ENCODE data around the gene CUEDC1. TPM values are rescaled to one million over a fixed set of nuclear protein-coding genes. Genes with fewer than 3 reads are reported as not detected.

CUEDC1 gene
- total and polyA plus RNA-seq, 2 of the 4 experiments (the other 2 are of a cell fraction) = 4.1 to 21.2 TPM

DNA sequence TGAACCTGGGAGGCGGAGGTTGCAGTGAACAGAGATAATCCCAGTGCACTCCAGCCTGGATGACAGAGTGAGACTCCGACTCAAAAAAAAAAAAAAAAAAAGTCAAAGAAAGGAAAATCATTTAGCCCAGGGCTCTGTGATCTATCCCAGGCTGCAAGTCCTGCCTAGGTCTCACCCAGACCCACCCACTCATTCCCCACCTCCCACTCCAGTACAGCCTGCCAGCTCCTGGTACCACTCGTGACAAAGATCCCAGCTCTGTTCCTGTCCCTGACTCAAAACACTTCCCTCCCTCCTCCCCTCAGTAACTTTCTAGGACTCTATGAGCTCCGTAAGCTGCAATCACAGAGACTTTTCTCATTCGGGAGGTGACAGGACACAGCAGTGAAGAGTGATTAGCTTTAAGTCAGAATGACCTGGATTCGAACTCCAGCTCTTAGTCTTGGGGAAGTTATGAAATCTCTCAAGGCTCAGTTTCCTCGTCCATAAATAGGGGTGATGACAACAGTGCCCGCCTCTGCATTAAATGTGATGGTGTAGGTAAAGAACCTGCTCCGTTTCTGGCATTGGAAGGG, 77.3 kb downstream of the CUEDC1 start (continued):
- TF ChIP-seq, protein P1, sequence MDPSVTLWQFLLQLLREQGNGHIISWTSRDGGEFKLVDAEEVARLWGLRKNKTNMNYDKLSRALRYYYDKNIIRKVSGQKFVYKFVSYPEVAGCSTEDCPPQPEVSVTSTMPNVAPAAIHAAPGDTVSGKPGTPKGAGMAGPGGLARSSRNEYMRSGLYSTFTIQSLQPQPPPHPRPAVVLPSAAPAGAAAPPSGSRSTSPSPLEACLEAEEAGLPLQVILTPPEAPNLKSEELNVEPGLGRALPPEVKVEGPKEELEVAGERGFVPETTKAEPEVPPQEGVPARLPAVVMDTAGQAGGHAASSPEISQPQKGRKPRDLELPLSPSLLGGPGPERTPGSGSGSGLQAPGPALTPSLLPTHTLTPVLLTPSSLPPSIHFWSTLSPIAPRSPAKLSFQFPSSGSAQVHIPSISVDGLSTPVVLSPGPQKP (IDR thresholded peaks at IDR 0.05; ENCODE audit: borderline replicate concordance, low read depth, low read length) = no peak

DNA sequence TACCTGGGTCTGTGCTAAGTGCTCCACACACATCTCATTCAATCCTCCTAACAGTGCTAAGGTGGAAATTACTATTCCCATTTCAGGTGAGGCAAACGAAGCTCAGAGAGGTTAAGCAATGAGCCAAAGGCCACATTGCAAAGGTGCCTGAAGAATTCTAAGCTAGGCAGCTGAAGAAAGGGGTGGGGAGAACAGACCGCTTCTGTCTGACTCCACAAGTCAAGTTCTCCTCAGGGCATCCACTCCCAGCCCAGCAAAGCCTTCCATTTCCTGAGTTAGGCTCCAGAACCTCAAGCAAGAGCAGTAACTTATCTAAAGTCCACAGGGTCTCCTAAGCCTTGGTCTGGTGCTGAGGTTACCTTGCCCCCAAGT, 78.4 kb downstream of the CUEDC1 start:
- in situ Hi-C loops (cut with MboI; ENCODE audit: low sequenced_read_pairs) = no loop called here
- no peak for DNase-seq
- H3K27me3 ChIP-seq (ENCODE audit: control insufficient read depth, insufficient read depth, low read length) = no peaks in the 10 kb centered on the region

More for the DNA sequence above, 78.4 kb downstream of the CUEDC1 start:
- no peak overlapping the region for H2AFZ ChIP-seq (replicated peaks; ENCODE audit: low read length, poor library complexity)
- peak overlapping the region; percentile 100 for H2AK5ac ChIP-seq (ENCODE audit: low read depth, low read length)
- H3K36me3 ChIP-seq (ENCODE audit: control insufficient read depth, insufficient read depth, low read length) = peaks cover 29% of the 10 kb centered on the region
- peaks cover 47% of the 10 kb centered on the region for H3K9me1 ChIP-seq (ENCODE audit: insufficient read depth, low read length)
- H4K91ac ChIP-seq (ENCODE audit: insufficient read depth, low read depth, low read length) = peak overlapping the region; percentile 96
- peak overlapping the region; percentile 55; the same call in 1 of the 2 replicates for H3K18ac ChIP-seq (ENCODE audit: low read depth, low read length)
- no CpG with 5 or more reads among the region's 2 CpGs for WGBS, 2 experiments (ENCODE audit: extremely low coverage in 2 of 2, insufficient read length in 1 of 2)
- no peaks in the 10 kb centered on the region for H3K9me3 ChIP-seq (ENCODE audit: control insufficient read depth, insufficient read depth, low read length)
- peak overlapping the region; percentile 97 for H2BK120ac ChIP-seq (ENCODE audit: low read depth, low read length)
- ChIA-PET CTCF (no interaction called here), POLR2A (ENCODE audit: unreplicated experiment) (interaction anchor here (1.2 kb wide), 1 partner anchor 74 kb away, joined by 4 read pairs; no protein-coding TSS in a partner anchor)
- no peak for ATAC-seq (ENCODE audit: low read depth)
- peak overlapping the region; percentile 97 for H2BK15ac ChIP-seq (ENCODE audit: low read depth, low read length)
- no peaks in the 10 kb centered on the region; the same call in 1 of the 2 replicates for H4K20me1 ChIP-seq (ENCODE audit: insufficient read depth, low read length)
- peak overlapping the region; percentile 73 for H2AK9ac ChIP-seq (replicated peaks; ENCODE audit: low read depth, low read length, poor library complexity)
- no TSS peak for BruUV-seq (replicated peaks)
- peak overlapping the region; percentile 75 to 87 for H4K8ac ChIP-seq (ENCODE audit: low read depth in 2 of 2, low read length in 2 of 2)
- H3K27ac ChIP-seq (ENCODE audit: insufficient read depth, low read length) = peak overlapping the region; percentile 74; the same call in 1 of the 2 replicates
- dilution Hi-C loops (cut with HindIII; ENCODE audit: low sequenced_read_pairs, unreplicated experiment) = no loop called here
- H3K56ac ChIP-seq (ENCODE audit: extremely low read depth, insufficient read depth, low read length) = 0 out of 2 replicates have a peak overlapping the region, but pooled peaks have one; percentile 16
- peaks cover 61% of the 10 kb centered on the region for H3K4me1 ChIP-seq (ENCODE audit: control insufficient read depth, insufficient read depth, low read length)
- intact Hi-C loops (cut with micrococcal nuclease) = no loop called here
- H3K4ac ChIP-seq (ENCODE audit: low read depth, low read length) = peak overlapping the region; percentile 96
- H3K9ac ChIP-seq (ENCODE audit: low read depth, low read length) = no peak overlapping the region
- H3K23ac ChIP-seq (ENCODE audit: low read depth, low read length) = peak overlapping the region; percentile 84
- H2BK20ac ChIP-seq (ENCODE audit: low read depth, low read length) = peak overlapping the region; percentile 93
- no peak overlapping the region for H3K4me3 ChIP-seq (ENCODE audit: insufficient read depth, low read depth, low read length)
- H3K79me1 ChIP-seq (ENCODE audit: low read depth in 1 of 2, low read length in 2 of 2) = peaks cover 20 to 70% of the 10 kb centered on the region in 2 experiments
- H3K14ac ChIP-seq (replicated peaks; ENCODE audit: low read depth, low read length) = peak overlapping the region; percentile 94
- peak overlapping the region; percentile 47 for H4K5ac ChIP-seq (ENCODE audit: low read depth, low read length)
- peak overlapping the region; percentile 77 for H2BK5ac ChIP-seq (ENCODE audit: low read depth, low read length, poor library complexity, severe bottlenecking)
- TF ChIP-seq CHD1 (IDR thresholded peaks at IDR 0.05; ENCODE audit: low read depth, low read length) (no peak), MAZ (IDR thresholded peaks at IDR 0.05; ENCODE audit: borderline replicate concordance, low read depth, low read length) (no peak)
- H3K4me2 ChIP-seq (ENCODE audit: low read depth, low read length) = no peak overlapping the region

Measured in IMR-90 (cell line).